HuH-7.5 (cell line): ENCODE data around the gene EIF5.
"Not testable (repeated sequence)": the region's sequence is repeated elsewhere in the genome, so short reads cannot be mapped to it uniquely, and the experiment has no call there.

ENCODE experiments used
- DNase-seq: peaks from one replicate; pipeline ENCODE4 v3.0.0; 2011; ENCODE audit warnings: low spot score

The EIF5 gene

DNA sequence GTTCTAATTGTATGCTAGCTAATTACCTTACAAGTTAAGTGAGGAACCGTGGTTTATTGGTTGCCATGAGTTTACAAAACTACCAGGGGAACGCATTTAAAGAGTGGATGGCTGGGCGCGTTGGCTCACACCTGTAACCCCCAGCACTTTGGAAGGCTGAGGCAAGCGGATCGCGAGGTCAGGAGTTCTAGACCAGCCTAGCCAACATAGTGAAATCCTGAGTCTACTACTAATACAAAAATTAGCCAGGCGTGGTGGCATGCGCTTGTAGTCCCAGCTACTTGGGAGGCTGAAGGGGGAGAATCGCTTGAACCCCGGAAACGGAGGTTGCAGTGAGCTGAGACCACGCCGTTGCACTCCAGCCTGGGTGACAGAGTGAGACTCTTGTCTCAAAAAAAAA lies 2.2 kb downstream of the EIF5 start:
- no peak for DNase-seq

DNA sequence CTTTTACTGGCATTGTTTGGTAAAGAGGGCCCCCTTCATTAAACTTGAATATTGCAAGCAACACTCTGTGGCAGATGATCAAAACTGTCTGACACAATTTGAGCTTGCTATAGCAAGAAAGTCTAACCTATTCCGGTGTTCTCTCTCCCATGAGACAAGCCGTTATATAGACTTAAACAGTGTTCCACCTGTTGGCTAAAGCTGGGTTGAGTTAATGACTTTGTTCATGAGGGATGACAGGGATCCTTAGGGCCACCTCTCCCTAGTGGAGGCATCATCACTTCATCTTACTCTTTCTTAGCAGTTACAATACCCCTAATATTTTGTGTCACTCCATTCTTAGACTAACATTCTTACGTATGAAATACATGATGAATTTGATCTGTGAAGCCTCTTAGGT lies 3.8 kb downstream of the EIF5 start:
- DNase-seq: no peak

GRCh38 chr14:103339561-103339960 lies 5.5 kb downstream of the EIF5 start:
- DNase-seq: no peak

DNA sequence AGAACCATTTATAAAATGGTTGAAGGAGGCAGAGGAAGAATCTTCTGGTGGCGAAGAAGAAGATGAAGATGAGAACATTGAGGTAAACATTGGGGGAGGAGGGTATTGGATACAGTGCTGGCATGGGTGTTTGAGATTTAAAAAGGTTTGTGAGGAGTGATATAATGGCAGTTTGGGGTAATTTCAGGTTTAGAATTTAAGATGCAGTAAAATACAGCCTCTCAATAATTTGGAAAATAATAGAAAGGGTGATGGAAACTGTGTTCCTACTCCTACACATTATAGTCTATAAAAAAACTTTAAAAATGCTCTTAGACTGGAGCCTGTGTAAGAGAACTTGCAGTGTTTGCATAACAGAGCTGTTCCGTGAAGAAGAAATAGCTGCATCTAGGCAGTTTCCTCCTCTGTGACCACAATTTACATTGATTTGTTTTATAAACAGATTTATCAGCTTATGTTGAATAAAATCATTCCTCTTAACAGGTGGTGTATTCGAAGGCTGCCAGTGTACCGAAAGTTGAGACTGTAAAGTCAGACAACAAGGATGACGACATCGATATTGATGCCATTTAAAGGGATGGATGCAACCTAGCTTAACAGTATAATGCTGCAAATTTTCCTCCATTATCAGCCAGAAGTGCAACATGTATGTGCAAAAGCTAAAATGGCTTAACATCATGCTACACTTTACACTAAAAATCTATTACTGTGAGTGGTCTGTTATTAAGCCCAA lies 6.6 kb downstream of the EIF5 start:
- no peak for DNase-seq

DNA sequence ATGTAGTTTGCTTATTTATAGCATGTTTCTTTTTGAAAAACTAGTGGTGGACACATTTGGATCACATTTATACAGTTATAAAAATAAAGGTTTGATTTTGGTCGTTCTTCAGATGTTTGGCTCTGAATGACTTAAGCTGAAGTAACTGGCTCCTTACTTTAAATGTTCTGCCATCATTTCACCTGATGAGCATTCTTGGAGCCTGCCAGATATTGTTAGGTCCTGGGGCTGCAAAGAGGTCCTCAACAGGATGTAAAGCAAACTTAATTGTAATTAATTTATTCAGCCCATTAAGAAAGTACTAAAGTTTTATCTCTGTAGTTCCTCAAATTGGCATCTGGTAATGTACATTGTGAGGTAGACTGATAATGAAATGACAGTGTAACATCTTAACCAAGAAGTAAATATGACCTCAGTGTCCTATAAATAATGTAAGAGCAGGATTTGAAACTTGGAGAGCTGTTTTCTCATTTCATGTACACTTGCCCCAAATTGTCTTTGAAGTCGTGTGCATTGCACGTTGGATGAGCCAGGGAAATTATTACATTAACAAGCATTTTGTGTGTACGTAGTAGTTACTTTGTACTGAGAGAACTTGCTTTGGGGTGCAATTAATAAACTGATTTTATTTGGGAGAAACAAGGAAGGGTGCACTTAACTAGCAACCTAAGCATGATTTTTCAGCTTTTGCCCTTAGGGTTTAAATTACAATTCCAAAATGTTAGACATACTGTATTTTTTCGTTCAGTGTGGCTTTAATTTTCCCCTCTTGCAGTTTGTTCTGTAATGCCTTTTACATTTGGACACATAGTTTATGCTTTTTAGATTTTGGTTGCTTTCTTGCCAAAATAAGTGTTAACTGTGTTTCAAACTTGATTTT lies 7.5 kb downstream of the EIF5 start:
- DNase-seq: no peak

DNA sequence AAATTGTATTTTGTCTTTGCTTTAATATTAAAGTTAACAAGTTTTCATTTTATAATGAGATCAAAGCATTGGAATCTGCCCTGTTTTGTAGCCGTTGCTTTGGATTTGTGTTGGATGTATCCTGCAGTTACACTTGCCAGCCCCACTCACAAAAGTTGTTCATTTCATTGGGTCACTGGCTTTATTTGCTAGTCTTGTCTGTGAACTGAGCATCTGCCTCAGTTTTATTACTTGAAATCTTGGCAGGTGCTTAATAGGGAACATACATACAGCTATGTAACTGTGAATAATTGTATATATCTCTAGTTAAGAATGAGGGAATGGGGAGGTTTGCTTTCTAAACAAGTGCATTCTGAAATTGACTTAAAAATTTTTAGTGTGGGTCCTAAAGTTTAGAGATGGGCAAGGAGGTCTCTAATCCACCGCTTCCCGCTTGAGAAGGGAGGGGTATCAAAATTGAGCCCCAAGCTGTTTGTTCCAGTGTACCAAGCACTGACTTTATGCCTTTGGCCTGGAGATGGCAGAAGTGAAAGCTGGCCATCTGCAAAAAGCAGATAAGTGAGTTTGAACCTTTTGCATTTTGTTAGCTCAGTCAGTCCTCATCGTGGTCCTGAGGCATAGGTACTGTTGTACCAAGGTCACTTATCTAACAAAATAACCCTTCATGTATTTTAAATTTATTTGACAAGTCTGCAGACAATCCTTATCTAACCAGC lies 9.3 kb downstream of the EIF5 start:
- no peak for DNase-seq

DNA sequence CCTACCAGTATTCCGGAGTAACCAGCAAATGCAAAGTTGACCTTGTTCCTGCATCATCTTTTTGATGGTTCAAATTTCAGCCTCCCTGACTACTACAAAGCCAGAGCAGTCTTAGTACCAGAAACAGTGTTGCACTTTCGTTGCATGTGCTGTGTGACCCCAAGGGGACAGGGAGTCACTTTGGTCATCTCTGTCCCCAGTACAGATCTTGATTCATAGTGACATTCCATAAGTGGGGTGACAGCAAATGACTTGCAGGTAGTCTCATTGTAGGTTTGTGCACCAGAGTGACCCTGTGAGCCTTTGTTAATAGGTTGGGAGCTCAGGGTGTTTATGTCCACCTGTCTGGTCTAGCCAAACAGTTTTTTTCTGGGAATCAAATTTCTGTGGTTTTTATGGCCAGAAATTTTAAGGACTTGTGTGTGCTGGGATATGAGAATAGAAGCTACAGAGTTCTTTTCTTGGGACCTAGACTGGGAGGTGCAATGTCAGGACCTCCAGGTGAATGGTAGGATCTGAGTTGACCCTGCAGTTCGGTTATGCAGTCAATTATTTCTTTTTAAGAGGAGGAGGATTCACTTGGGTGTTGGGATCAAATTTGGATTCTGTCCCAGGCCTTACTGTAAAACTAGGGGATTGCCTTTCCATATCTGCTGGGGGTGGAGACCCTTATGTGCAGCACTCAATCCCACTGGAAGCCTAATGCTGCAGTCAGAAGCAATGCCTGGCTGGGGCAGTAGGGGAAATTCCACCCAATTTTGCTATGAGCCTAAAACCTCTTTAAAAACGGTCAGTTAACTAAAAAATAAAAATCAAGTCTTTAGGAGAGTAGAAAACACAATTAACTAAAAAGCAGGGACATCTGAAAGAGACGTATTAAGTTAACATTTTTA lies 10.1 kb downstream of the EIF5 start:
- no peak for DNase-seq

DNA sequence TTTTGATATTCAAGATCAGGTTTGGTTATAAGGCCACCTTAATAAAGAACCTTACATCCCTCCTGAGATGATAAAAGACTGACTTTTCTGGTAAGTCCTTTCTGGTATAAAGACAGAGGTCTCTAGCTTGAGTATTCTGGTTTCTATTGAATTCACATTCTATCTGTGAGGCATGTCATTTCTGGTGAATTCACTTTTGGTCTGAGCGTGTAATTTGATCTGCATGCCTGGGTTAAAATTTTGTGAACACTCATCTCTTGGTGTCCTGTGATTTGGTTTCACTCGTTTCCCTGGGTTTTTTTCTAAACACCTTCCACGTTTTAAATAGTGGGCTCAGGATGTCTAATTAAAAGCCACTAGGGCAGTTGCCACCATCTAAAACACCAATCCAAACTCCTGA lies 12.2 kb downstream of the EIF5 start:
- no peak for DNase-seq

- no peak for DNase-seq
Measured at GRCh38 chr14:103347091-103347815, 13.2 kb downstream of the EIF5 start.

DNA sequence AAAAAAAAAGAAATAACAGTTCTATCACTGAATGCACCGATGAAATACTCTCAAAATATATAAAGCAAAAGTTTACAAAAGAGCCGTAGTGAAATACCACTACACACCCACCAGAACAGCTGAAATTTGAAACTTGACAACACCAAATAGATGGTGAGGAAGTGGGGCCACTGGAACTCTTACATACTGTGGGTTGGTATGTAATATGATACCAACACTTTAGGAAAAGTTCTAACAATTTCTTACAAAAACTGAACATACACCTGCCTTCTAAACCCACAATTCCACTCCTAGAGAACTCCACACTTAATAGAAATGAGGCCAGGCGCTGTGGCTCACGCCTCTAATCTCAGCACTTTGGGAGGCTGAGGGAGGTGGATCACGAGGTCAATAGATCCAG lies 14.1 kb downstream of the EIF5 start:
- DNase-seq: no peak

DNA sequence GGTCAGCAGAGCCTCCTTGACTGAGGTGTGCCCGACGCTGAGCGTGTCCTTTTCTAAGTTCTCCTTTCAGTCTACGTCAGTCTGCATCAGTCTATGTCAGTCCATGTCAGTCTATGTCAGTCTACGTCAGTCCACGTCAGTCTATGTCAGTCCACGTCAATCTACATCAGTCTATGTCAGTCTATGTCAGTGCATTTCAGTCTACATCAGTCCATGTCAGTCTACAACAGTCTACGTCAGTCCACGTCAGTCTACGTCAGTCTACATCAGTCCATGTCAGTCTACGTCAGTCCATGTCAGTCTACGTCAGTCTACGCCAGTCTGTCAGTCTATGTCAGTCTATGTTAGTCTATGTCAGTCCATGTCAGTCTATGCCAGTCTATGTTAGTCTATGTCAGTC lies 15.9 kb downstream of the EIF5 start:
- DNase-seq: no peak

- no peak for DNase-seq
Measured at GRCh38 chr14:103353362-103353761, 19.3 kb downstream of the EIF5 start.

- no peak for DNase-seq
Measured at GRCh38 chr14:103354141-103354540, 20.1 kb downstream of the EIF5 start.

DNA sequence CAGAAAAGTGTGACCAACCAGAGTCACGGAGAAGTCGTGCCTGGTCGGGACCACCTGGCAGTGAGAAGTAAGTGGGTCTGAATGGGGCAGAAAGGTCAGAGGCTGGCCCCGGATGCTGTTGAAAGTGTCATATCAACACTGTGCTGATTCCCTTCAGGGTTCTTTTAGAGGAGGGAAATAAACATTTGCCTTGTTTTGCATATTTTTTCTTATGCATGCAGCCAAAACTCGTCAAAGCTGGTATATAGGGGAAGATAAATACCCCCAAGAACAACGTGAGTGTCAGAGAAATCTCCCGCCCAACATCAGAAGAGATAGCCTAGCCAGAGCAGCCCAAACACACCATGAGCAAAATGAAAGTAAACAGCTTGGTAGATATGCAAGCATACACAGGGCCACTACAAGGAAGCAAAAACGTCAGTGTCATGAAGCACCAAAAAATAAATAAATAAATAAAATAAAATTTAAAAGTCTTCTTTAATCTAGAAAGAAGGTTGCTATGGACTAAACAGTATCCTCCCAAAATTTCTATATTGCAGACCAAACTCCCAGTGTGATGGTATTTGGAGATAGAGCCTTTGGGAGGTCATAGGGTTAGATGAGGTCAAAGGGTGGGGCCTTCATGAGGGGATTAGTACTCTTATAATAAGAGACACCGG lies 22.1 kb downstream of the EIF5 start:
- DNase-seq: no peak

DNA sequence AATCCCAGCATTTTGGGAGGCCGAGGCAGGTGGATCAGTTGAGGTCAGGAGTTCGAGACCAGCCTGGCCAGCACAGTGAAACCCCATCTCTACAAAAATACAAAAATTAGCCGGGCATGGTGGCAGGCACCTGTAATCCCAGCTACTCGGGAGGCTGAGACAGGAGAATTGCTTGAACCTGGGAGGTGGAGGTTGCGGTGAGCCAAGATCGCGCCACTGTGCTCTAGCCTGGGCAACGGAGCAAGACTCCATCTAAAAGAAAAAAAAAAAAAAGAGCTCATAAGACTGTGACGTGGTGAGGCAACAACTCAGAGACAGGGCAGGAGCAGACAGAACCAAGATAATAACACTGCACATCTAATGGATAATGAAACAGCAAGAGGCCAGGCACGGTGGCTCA lies 23.5 kb downstream of the EIF5 start:
- not testable (repeated sequence) for DNase-seq

DNA sequence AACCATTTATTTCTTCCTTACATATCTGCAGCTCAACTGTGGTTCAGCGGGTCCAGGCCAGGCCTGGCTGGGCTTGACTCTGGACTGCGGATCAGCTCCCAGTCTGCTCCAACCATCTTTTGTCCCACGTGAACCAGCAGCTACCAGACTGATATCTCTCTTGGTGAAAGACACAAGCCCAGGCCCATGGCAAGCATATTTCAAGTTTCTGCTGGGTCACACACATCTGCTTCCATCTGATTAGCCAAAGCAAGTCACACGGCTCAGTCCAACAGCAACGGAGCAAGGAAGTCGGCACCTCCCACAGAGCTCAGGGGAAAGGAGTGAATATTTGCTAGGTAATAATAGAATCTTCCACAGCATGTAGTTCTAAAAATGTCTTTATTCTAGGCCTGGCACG lies 26.5 kb downstream of the EIF5 start:
- DNase-seq: no peak

DNA sequence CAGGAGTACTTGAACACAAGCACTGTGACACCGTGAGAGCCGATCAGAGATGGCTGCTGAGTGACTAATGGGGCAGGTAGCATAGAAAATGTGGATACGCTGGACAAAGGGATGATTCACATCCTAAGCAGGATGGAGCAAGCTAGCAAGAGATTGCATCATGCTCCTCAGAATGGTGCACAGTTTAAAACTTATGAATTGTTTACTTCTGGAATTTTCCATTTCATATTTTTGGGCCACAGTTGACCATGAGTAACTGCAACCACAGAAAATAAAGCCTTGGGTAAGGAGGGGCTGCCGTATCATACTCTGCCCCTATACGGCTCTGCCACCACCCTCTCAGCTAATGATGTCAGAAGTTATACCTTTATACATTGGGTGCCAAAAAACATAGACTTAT lies 27.8 kb downstream of the EIF5 start:
- DNase-seq: no peak

DNA sequence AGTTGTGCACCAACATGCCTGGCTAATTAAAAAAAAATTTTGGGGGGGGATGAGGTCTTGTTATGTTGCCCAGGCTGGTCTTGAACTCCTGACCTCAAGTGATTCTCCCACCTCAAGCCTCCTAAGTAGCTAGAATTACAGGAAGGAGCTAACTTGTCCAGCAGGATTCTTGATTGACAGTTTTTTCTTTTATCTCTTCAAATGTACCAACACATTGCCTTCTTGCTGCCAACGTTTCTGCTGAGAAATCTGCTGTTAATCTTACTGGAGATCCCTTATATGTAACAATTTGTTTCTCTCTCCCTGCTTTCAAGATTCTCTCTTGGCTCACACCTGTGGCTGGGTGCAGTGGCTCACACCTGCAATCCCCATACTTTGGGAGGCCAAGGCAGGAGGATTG lies 28.7 kb downstream of the EIF5 start:
- no peak for DNase-seq

DNA sequence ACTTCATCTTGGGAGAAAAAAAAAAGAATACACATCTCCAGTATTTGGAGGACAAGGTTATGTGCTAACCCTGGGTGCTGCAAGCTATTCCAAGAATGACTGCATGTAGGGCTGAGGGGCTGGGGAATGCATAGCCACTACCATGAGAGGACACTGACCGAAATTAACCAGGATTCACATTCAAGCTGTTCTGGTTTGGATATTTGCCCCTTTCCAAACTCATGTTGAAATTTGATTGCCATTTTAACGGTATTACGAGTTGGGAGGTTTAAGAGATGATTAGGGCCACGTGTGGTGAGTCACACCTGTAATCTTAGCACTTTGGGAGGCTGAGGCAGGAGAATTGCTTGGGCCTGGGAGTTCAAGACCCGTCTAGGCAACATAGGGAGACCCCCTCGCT lies 32.7 kb downstream of the EIF5 start:
- DNase-seq: no peak

- DNase-seq: no peak
Measured at GRCh38 chr14:103367995-103368394, 34.0 kb downstream of the EIF5 start.

GRCh38 chr14:103370087-103370486 lies 36.0 kb downstream of the EIF5 start:
- no peak for DNase-seq
